ENCODE results near the gene CAMK1D.

Gene CAMK1D

DNA sequence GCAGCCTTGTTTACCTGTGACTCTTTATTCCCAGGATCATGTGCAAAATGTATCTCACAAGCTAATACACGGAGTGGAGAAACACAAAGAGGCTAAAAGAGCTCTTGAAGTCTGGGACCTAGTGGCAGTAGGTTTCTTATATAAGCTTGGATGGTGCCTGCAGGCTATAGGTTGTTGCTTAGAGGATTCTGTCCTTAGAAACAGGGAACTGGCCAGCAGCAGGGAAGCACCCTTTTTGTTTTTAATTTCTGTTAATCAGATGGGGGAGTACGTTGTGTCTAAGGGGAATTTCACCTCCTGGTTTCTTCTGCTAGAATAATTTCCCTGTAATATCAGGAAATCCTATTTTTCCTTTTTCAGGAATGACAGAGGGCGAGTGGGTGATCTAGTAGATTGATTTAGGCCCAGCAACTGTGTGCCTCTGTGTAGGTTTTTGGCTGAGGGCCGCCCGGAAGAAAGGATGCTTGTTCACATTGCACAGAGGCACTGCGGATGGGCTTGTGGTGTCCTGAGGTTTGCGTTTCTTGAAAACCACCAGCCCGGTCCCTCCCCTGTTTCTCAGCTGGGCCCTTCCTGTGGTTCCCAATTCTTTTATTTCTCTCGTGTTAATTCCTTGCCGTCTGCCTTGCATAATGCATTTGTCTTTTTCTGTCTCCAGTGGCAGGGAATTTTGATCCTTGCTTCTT, 158.0 kb downstream of the CAMK1D start (continued):
- TF ChIP-seq, protein P1, sequence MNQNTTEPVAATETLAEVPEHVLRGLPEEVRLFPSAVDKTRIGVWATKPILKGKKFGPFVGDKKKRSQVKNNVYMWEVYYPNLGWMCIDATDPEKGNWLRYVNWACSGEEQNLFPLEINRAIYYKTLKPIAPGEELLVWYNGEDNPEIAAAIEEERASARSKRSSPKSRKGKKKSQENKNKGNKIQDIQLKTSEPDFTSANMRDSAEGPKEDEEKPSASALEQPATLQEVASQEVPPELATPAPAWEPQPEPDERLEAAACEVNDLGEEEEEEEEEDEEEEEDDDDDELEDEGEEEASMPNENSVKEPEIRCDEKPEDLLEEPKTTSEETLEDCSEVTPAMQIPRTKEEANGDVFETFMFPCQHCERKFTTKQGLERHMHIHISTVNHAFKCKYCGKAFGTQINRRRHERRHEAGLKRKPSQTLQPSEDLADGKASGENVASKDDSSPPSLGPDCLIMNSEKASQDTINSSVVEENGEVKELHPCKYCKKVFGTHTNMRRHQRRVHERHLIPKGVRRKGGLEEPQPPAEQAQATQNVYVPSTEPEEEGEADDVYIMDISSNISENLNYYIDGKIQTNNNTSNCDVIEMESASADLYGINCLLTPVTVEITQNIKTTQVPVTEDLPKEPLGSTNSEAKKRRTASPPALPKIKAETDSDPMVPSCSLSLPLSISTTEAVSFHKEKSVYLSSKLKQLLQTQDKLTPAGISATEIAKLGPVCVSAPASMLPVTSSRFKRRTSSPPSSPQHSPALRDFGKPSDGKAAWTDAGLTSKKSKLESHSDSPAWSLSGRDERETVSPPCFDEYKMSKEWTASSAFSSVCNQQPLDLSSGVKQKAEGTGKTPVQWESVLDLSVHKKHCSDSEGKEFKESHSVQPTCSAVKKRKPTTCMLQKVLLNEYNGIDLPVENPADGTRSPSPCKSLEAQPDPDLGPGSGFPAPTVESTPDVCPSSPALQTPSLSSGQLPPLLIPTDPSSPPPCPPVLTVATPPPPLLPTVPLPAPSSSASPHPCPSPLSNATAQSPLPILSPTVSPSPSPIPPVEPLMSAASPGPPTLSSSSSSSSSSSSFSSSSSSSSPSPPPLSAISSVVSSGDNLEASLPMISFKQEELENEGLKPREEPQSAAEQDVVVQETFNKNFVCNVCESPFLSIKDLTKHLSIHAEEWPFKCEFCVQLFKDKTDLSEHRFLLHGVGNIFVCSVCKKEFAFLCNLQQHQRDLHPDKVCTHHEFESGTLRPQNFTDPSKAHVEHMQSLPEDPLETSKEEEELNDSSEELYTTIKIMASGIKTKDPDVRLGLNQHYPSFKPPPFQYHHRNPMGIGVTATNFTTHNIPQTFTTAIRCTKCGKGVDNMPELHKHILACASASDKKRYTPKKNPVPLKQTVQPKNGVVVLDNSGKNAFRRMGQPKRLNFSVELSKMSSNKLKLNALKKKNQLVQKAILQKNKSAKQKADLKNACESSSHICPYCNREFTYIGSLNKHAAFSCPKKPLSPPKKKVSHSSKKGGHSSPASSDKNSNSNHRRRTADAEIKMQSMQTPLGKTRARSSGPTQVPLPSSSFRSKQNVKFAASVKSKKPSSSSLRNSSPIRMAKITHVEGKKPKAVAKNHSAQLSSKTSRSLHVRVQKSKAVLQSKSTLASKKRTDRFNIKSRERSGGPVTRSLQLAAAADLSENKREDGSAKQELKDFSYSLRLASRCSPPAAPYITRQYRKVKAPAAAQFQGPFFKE (tag by site-specific recombination; IDR thresholded peaks at IDR 0.05; ENCODE audit: borderline replicate concordance): no peak
- no peak for TF ChIP-seq ZNF169 (tag by site-specific recombination; IDR thresholded peaks at IDR 0.05)
- TF ChIP-seq ZNF837 (tag by site-specific recombination; IDR thresholded peaks at IDR 0.05): no peak
- no peak for TF ChIP-seq PRDM1 (tag by site-specific recombination; IDR thresholded peaks at IDR 0.05)
- TF ChIP-seq ZNF211 (tag by site-specific recombination; IDR thresholded peaks at IDR 0.05; ENCODE audit: low read depth): no peak
- TF ChIP-seq ZNF112 (tag by site-specific recombination; IDR thresholded peaks at IDR 0.05): no peak
- TF ChIP-seq ZNF138 (tag by site-specific recombination; IDR thresholded peaks at IDR 0.05; ENCODE audit: borderline replicate concordance): no peak

DNA sequence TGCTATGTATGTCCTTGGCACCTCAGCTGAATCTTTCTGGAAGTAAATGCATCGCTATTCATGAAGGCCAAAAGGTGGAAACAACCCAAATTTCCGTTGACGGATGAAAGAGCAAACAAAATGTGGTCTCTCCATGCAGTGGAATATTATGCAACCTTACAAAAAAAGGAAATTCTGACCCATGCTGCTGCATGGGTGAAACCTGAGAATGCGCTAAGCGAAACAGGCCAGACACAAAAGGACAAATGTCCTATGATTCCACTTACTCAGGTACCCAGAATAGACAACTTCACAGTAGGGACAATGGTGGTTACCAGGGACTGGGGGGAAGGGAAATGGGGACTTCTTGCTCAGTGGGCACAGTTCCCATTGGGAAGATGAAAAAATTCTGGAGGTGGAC, 158.8 kb downstream of the CAMK1D start:
- ChIA-PET POLR2A (no interaction called here), CTCF (interaction anchor here (0.6 kb wide), 1 partner anchor 149 kb away, joined by 3 read pairs; no protein-coding TSS in a partner anchor)
- Histone ChIP-seq H3K9me3 (ENCODE audit: control insufficient read depth, insufficient read depth, low read depth, low read length) (no peaks in the 10 kb centered on the region), H3K27ac (ENCODE audit: extremely low read depth, low read depth, low read length) (no peak overlapping the region), H3K4me3 (ENCODE audit: low read depth, low read length) (no peak overlapping the region), H3K4me1 (ENCODE audit: control insufficient read depth, insufficient read depth, low read length) (peaks cover 5% of the 10 kb centered on the region), H3K36me3 (ENCODE audit: control insufficient read depth in 2 of 2, insufficient read depth in 1 of 2, low read length in 2 of 2) (no peaks in the 10 kb centered on the region)
- TF ChIP-seq TCF7L2 (IDR thresholded peaks at IDR 0.05; ENCODE audit: borderline replicate concordance, low read depth, low read length) (no peak), ZNF146 (tag by site-specific recombination; IDR thresholded peaks at IDR 0.05) (0 out of 2 replicates have a peak, but pooled peaks have one; percentile 38)
- TF ChIP-seq, protein P2, sequence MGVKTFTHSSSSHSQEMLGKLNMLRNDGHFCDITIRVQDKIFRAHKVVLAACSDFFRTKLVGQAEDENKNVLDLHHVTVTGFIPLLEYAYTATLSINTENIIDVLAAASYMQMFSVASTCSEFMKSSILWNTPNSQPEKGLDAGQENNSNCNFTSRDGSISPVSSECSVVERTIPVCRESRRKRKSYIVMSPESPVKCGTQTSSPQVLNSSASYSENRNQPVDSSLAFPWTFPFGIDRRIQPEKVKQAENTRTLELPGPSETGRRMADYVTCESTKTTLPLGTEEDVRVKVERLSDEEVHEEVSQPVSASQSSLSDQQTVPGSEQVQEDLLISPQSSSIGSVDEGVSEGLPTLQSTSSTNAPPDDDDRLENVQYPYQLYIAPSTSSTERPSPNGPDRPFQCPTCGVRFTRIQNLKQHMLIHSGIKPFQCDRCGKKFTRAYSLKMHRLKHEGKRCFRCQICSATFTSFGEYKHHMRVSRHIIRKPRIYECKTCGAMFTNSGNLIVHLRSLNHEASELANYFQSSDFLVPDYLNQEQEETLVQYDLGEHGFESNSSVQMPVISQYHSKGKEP (tag by site-specific recombination; IDR thresholded peaks at IDR 0.05): 0 out of 2 replicates have a peak, but pooled peaks have one; percentile 14

DNA sequence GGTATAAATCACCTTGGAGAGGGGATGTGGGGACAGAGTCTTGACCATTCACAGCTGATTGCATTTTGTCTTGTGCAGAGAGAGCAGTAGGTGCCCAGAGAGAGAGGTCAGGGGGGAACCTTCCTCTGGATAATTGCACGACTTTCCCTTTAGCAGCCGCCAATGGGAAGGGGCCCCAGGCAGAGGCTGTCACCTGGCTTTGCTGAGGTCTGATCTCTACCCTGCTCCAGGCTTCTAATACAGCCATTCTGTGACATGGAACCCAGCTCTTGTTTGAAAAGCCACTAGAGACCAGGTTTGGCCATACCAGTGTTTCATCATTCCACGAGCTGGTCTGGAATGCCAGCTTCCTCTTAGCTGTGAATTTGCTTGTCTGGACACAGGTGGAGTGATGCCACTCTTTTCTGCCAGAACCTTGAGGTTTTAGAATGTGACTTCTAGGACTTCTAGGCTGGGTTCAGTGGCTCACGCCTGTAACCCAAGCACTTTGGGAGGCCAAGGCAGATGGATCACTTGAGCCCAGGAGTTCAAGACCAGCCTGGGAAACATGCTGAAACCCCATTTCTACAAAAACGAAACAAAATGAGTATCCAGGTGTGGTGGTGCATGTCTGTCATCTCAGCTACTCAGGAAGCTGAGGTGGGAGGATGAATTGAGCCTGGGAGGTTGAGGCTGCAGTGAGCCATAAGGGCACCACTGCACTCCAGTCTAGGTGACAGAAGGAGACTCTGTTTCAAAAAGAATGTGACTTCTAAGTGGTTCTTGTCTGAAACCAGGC, 159.9 kb downstream of the CAMK1D start:
- Histone ChIP-seq H3K36me3 (ENCODE audit: control insufficient read depth in 2 of 2, insufficient read depth in 1 of 2, low read length in 2 of 2) (no peaks in the 10 kb centered on the region), H3K4me1 (ENCODE audit: control insufficient read depth, insufficient read depth, low read length) (no peaks in the 10 kb centered on the region), H3K4me3 (ENCODE audit: low read depth, low read length) (no peak overlapping the region), H3K27ac (ENCODE audit: extremely low read depth, low read depth, low read length) (no peak overlapping the region), H3K9me3 (ENCODE audit: control insufficient read depth, insufficient read depth, low read depth, low read length) (no peaks in the 10 kb centered on the region)
- ChIA-PET CTCF (interaction anchor here (0.8 kb wide), 1 partner anchor 147 kb away, joined by 3 read pairs; no protein-coding TSS in a partner anchor), POLR2A (no interaction called here)
- TF ChIP-seq TCF7L2 (IDR thresholded peaks at IDR 0.05; ENCODE audit: borderline replicate concordance, low read depth, low read length): no peak
- no peak for TF ChIP-seq ZNF677 (tag by site-specific recombination; IDR thresholded peaks at IDR 0.05)
- TF ChIP-seq ZNF664 (tag by site-specific recombination; IDR thresholded peaks at IDR 0.05): no peak
- TF ChIP-seq ZNF560 (tag by site-specific recombination; IDR thresholded peaks at IDR 0.05; ENCODE audit: borderline replicate concordance): no peak
- no peak for TF ChIP-seq ZNF76 (tag by site-specific recombination; IDR thresholded peaks at IDR 0.05; ENCODE audit: borderline replicate concordance, low read depth)
- TF ChIP-seq ZNF561 (tag by site-specific recombination; IDR thresholded peaks at IDR 0.05; ENCODE audit: borderline replicate concordance): no peak
- TF ChIP-seq, protein P3, sequence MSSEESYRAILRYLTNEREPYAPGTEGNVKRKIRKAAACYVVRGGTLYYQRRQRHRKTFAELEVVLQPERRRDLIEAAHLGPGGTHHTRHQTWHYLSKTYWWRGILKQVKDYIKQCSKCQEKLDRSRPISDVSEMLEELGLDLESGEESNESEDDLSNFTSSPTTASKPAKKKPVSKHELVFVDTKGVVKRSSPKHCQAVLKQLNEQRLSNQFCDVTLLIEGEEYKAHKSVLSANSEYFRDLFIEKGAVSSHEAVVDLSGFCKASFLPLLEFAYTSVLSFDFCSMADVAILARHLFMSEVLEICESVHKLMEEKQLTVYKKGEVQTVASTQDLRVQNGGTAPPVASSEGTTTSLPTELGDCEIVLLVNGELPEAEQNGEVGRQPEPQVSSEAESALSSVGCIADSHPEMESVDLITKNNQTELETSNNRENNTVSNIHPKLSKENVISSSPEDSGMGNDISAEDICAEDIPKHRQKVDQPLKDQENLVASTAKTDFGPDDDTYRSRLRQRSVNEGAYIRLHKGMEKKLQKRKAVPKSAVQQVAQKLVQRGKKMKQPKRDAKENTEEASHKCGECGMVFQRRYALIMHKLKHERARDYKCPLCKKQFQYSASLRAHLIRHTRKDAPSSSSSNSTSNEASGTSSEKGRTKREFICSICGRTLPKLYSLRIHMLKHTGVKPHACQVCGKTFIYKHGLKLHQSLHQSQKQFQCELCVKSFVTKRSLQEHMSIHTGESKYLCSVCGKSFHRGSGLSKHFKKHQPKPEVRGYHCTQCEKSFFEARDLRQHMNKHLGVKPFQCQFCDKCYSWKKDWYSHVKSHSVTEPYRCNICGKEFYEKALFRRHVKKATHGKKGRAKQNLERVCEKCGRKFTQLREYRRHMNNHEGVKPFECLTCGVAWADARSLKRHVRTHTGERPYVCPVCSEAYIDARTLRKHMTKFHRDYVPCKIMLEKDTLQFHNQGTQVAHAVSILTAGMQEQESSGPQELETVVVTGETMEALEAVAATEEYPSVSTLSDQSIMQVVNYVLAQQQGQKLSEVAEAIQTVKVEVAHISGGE (tag by site-specific recombination; conservative IDR thresholded peaks at IDR 0.05; ENCODE audit: low read depth): no peak
- no peak for TF ChIP-seq BCL11B (tag by site-specific recombination; IDR thresholded peaks at IDR 0.05; ENCODE audit: low read depth)
- TF ChIP-seq ZBTB8A (tag by site-specific recombination; IDR thresholded peaks at IDR 0.05): no peak
- no peak for TF ChIP-seq ZNF701 (tag by site-specific recombination; IDR thresholded peaks at IDR 0.05)
- no peak for TF ChIP-seq ZNF292 (tag by site-specific recombination; IDR thresholded peaks at IDR 0.05; ENCODE audit: borderline replicate concordance, low read depth)
- no peak for TF ChIP-seq ZNF114 (tag by site-specific recombination; IDR thresholded peaks at IDR 0.05)

Measured in HEK293 (cell line).